HG03280 (cell line): ENCODE data around the gene GARNL3.

Source experiments
- ATAC-seq: cut with Tn5 transposase; IDR thresholded peaks from one replicate; pipeline ENCODE4 v1.9.1; 2021; ENCODE audit warnings: mild to moderate bottlenecking, moderate library complexity; ENCODE audit not compliant: unreplicated experiment

GARNL3 gene

GRCh38 chr9:127308652-127309434, 44.3 kb downstream of the GARNL3 start:
- no peak for ATAC-seq

GRCh38 chr9:127309715-127310114, 45.1 kb downstream of the GARNL3 start:
- ATAC-seq: no peak

GRCh38 chr9:127311239-127311741, 46.7 kb downstream of the GARNL3 start:
- ATAC-seq: no peak

- no peak for ATAC-seq
Measured at GRCh38 chr9:127313042-127313560, 48.5 kb downstream of the GARNL3 start.

- no peak for ATAC-seq
Measured at GRCh38 chr9:127314911-127315310, 50.3 kb downstream of the GARNL3 start.

GRCh38 chr9:127316586-127317323, 52.2 kb downstream of the GARNL3 start:
- ATAC-seq: no peak

- no peak for ATAC-seq
Measured at GRCh38 chr9:127318651-127319167, 54.1 kb downstream of the GARNL3 start.

- ATAC-seq: no peak
Measured at GRCh38 chr9:127319366-127320114, 55.0 kb downstream of the GARNL3 start.

GRCh38 chr9:127320115-127320378, 55.5 kb downstream of the GARNL3 start:
- no peak for ATAC-seq

GRCh38 chr9:127323393-127323792, 58.8 kb downstream of the GARNL3 start:
- ATAC-seq: no peak

GRCh38 chr9:127330501-127330900, 65.9 kb downstream of the GARNL3 start:
- ATAC-seq: no peak

- no peak for ATAC-seq
Measured at GRCh38 chr9:127333221-127334064, 68.9 kb downstream of the GARNL3 start.

GRCh38 chr9:127334725-127335124, 70.2 kb downstream of the GARNL3 start:
- no peak for ATAC-seq

- ATAC-seq: no peak
Measured at GRCh38 chr9:127336086-127336485, 71.5 kb downstream of the GARNL3 start.

- no peak for ATAC-seq
Measured at GRCh38 chr9:127336506-127337352, 72.2 kb downstream of the GARNL3 start.

GRCh38 chr9:127340721-127341120, 76.1 kb downstream of the GARNL3 start:
- ATAC-seq: no peak

- ATAC-seq: no peak
Measured at GRCh38 chr9:127341152-127341551, 76.6 kb downstream of the GARNL3 start.

- ATAC-seq: no peak
Measured at GRCh38 chr9:127344368-127345000, 79.9 kb downstream of the GARNL3 start.

- ATAC-seq: no peak
Measured at GRCh38 chr9:127345566-127345965, 81.0 kb downstream of the GARNL3 start.
